Caco-2 (cell line): ENCODE results near the gene SFMBT1. TPM values are rescaled to one million over a fixed set of nuclear protein-coding genes. Genes with fewer than 3 reads are reported as not detected.

Experiments
- BruUV-seq: library from RNA; stranded (reverse); fragments of 400-500 nt; replicated peaks from 2 replicates; lab custom pipeline; 2021; lab: Mats Ljungman, UMichigan
- CTCF ChIA-PET: fragments of 300-600 bp; sonication (Branson Sonifier 250); formaldehyde crosslinking; loops from one replicate; lab custom pipeline; 2022; ENCODE audit warnings: antibody characterized with exemption; lab: Charles Lee
- POLR2A ChIA-PET: fragments of 300-600 bp; sonication (Branson Sonifier 250); formaldehyde crosslinking; loops from one replicate; lab custom pipeline; 2022; ENCODE audit warnings: antibody characterized with exemption; lab: Charles Lee
- DNase-seq, 2 experiments: peaks; one replicate each; pipeline versions ENCODE4 v3.0.0 to v3.0.0-alpha.2; 2020 to 2022
- H3K27me3 ChIP-seq: replicated peaks from 2 replicates; pipeline ENCODE4 v1.6.0; 2011; ENCODE audit warnings: low read length; ENCODE audit not compliant: control insufficient read depth, insufficient read depth
- H3K36me3 ChIP-seq: 2 replicates; pipeline ENCODE4 v1.5.1; 2011; ENCODE audit warnings: low read length; ENCODE audit not compliant: control insufficient read depth, insufficient read depth
- H3K4me1 ChIP-seq: fragments of 250-450 bp; sonication (Bioruptor Pico); 2 replicates; pipeline ENCODE4 v1.5.1; 2020; ENCODE audit warnings: mild to moderate bottlenecking
- H3K4me3 ChIP-seq: 2 replicates; pipeline ENCODE4 v1.5.1; 2011; ENCODE audit warnings: low read depth, mild to moderate bottlenecking, control low read depth, low read length
- H3K9me3 ChIP-seq: fragments of 250-450 bp; sonication (Bioruptor Pico); 2 replicates; pipeline ENCODE4 v1.5.1; 2020; ENCODE audit warnings: mild to moderate bottlenecking, moderate library complexity
- H3K27ac Mint-ChIP-seq: one replicate; pipeline ENCODE4 v1.8.0; 2022; ENCODE audit warnings: mixed read lengths; ENCODE audit not compliant: unreplicated experiment
- H3K27me3 Mint-ChIP-seq: one replicate; pipeline ENCODE4 v1.8.0; 2022; ENCODE audit warnings: mixed read lengths; ENCODE audit not compliant: insufficient read depth, unreplicated experiment
- H3K36me3 Mint-ChIP-seq: one replicate; pipeline ENCODE4 v1.8.0; 2022; ENCODE audit warnings: mild to moderate bottlenecking, mixed read lengths; ENCODE audit not compliant: insufficient read depth, unreplicated experiment
- H3K4me1 Mint-ChIP-seq: one replicate; pipeline ENCODE4 v1.8.0; 2022; ENCODE audit warnings: low read depth, mixed read lengths; ENCODE audit not compliant: unreplicated experiment
- H3K4me3 Mint-ChIP-seq: one replicate; pipeline ENCODE4 v1.8.0; 2022; ENCODE audit warnings: mild to moderate bottlenecking, moderate library complexity, mixed read lengths; ENCODE audit not compliant: unreplicated experiment
- H3K9me3 Mint-ChIP-seq: one replicate; pipeline ENCODE4 v1.8.0; 2022; ENCODE audit warnings: mixed read lengths; ENCODE audit not compliant: unreplicated experiment
- CTCF ChIP-seq, 2 experiments: fragments of 200-600 bp in 1 of 2; IDR thresholded peaks; 1 replicate in 1 of 2; 2 replicates in 1 of 2; pipeline versions ENCODE4 v1.5.1 to v1.8.0; 2011 to 2022; ENCODE audit warnings: antibody characterized with exemption in 1 of 2, control low read depth in 1 of 2, inconsistent platforms in 1 of 2, low read depth in 1 of 2, low read length in 1 of 2, mild to moderate bottlenecking in 1 of 2, moderate library complexity in 1 of 2; ENCODE audit not compliant: insufficient read depth in 1 of 2, severe bottlenecking in 1 of 2, unreplicated experiment in 1 of 2
- intact Hi-C: fragments of 100-400 bp; cut with micrococcal nuclease; formaldehyde crosslinking; loops from one replicate; pipeline ENCODE4 v1.10.0; 2022; ENCODE audit not compliant: unreplicated experiment
- total RNA-seq: library from RNA; stranded (reverse); gene quantifications from 2 replicates; pipeline ENCODE4 v1.2.3, GENCODE V29; 2022

Gene SFMBT1
- total RNA-seq, 1 experiment from 2014 or later = 45.3 TPM

GRCh38 chr3:53044711-53045517, 959 bp downstream of the SFMBT1 start:
- Mint-ChIP-seq H3K27ac (peak overlapping the region; percentile 91), H3K36me3 (peaks cover 21% of the 10 kb centered on the region), H3K9me3 (no peaks in the 10 kb centered on the region), H3K27me3 (no peaks in the 10 kb centered on the region), H3K4me3 (peak overlapping the region; percentile 94), H3K4me1 (peaks cover 15% of the 10 kb centered on the region)
- intact Hi-C loops = loop anchor here (1.0 to 10.0 kb wide), 5 partner anchors 10 to 510 kb away; partner anchors contain the start of genes NT5DC2 and UQCC5
- Histone ChIP-seq H3K27me3 (no peaks in the 10 kb centered on the region), H3K9me3 (no peaks in the 10 kb centered on the region), H3K4me3 (peak overlapping the region; percentile 62), H3K4me1 (peaks cover 36% of the 10 kb centered on the region), H3K36me3 (no peaks in the 10 kb centered on the region)
- DNase-seq = peak; percentile 68 to 82
- TF ChIP-seq CTCF (IDR thresholded peaks at IDR 0.05; ENCODE audit: insufficient read depth in 1 of 2, low read depth in 1 of 2, low read length in 1 of 2, severe bottlenecking in 1 of 2, unreplicated experiment in 1 of 2) = no peak
- BruUV-seq = no TSS peak
- POLR2A ChIA-PET = interaction anchor here (0.6 to 1.6 kb wide), 2 partner anchors 10 to 22 kb away, joined by 3 to 17 read pairs; no protein-coding TSS in a partner anchor
- CTCF ChIA-PET = interaction anchor here (1.1 kb wide), 1 partner anchor 9 kb away, joined by 3 read pairs; no protein-coding TSS in a partner anchor

GRCh38 chr3:53044371-53044710, 1.5 kb downstream of the SFMBT1 start:
- TF ChIP-seq CTCF (IDR thresholded peaks at IDR 0.05; ENCODE audit: insufficient read depth in 1 of 2, low read depth in 1 of 2, low read length in 1 of 2, severe bottlenecking in 1 of 2, unreplicated experiment in 1 of 2) = no peak
- Mint-ChIP-seq H3K9me3 (no peaks in the 10 kb centered on the region), H3K36me3 (peaks cover 21% of the 10 kb centered on the region), H3K27ac (peak overlapping the region; percentile 91), H3K27me3 (no peaks in the 10 kb centered on the region), H3K4me3 (peak overlapping the region; percentile 94), H3K4me1 (peaks cover 15% of the 10 kb centered on the region)
- CTCF ChIA-PET = interaction anchor here (1.1 kb wide), 1 partner anchor 9 kb away, joined by 3 read pairs; no protein-coding TSS in a partner anchor
- Histone ChIP-seq H3K4me1 (peaks cover 42% of the 10 kb centered on the region), H3K36me3 (no peaks in the 10 kb centered on the region), H3K4me3 (peak overlapping the region; percentile 62), H3K9me3 (no peaks in the 10 kb centered on the region), H3K27me3 (no peaks in the 10 kb centered on the region)
- POLR2A ChIA-PET = no interaction called here
- intact Hi-C loops = loop anchor here (1.0 to 10.0 kb wide), 3 partner anchors 9 to 510 kb away; partner anchors contain the start of genes NT5DC2 and UQCC5
- BruUV-seq = TSS peak; percentile 30
- DNase-seq = no peak

- peak overlapping the region; percentile 94 for H3K4me3 Mint-ChIP-seq
- no peak for TF ChIP-seq CTCF (IDR thresholded peaks at IDR 0.05; ENCODE audit: insufficient read depth in 1 of 2, low read depth in 1 of 2, low read length in 1 of 2, severe bottlenecking in 1 of 2, unreplicated experiment in 1 of 2)
- ChIA-PET POLR2A (no interaction called here), CTCF (no interaction called here)
- intact Hi-C loops = loop anchor here (1.0 to 10.0 kb wide), 3 partner anchors 8 to 509 kb away; partner anchors contain the start of genes NT5DC2 and UQCC5
- no peaks in the 10 kb centered on the region for H3K27me3 Mint-ChIP-seq
- H3K27me3 ChIP-seq = no peaks in the 10 kb centered on the region
- H3K4me1 Mint-ChIP-seq = peaks cover 20% of the 10 kb centered on the region
- peaks cover 21% of the 10 kb centered on the region for H3K36me3 Mint-ChIP-seq
- no peaks in the 10 kb centered on the region for H3K9me3 ChIP-seq
- no TSS peak for BruUV-seq
- H3K27ac Mint-ChIP-seq = no peak overlapping the region
- peak overlapping the region; percentile 62 for H3K4me3 ChIP-seq
- H3K4me1 ChIP-seq = peaks cover 48% of the 10 kb centered on the region
- no peaks in the 10 kb centered on the region for H3K36me3 ChIP-seq
- no peaks in the 10 kb centered on the region for H3K9me3 Mint-ChIP-seq
- DNase-seq = no peak
Observed at GRCh38 chr3:53043738-53044137, 2.1 kb downstream of the SFMBT1 start.
